HCT116 (cell line): ENCODE measurements around the gene SRSF2. TPM values are rescaled to one million over a fixed set of nuclear protein-coding genes. Genes with fewer than 3 reads are reported as not detected.

ENCODE experiments used
- ATAC-seq: fragments of 200-7000 bp; cut with Tn5 transposase; 2 replicates; pipeline ENCODE4 v1.9.1; 2020; ENCODE audit warnings: mild to moderate bottlenecking, moderate library complexity
- BruUV-seq: library from RNA; stranded (reverse); fragments of 400-500 nt; replicated peaks from 2 replicates; lab custom pipeline; 2021; lab: Mats Ljungman, UMichigan
- CTCF ChIA-PET: fragments of 300-600 bp; sonication (Branson Sonifier 250); formaldehyde crosslinking; loops from one replicate; lab custom pipeline; 2021; ENCODE audit warnings: antibody characterized with exemption; lab: Charles Lee
- POLR2A ChIA-PET: fragments of 300-600, 350-600 bp; sonication (Branson Sonifier 250); formaldehyde crosslinking; loops from one replicate; lab custom pipeline; 2021; ENCODE audit warnings: antibody characterized with exemption; lab: Charles Lee
- RAD21 ChIA-PET, 2 experiments: fragments of 300-600 bp; sonication (Branson Sonifier 250); formaldehyde crosslinking; loops; one replicate each; lab custom pipeline; 2023; ENCODE audit warnings: low total read pairs in 2 of 2; ENCODE audit not compliant: uncharacterized antibody in 2 of 2, unreplicated experiment in 2 of 2, low non-redundant PET in 1 of 2; lab: Charles Lee
- DNase-seq: peaks from one replicate; pipeline ENCODE4 v3.0.0-alpha.2; 2010; ENCODE audit warnings: low read depth, low spot score
- H2AFZ ChIP-seq: fragments of 200-600 bp; shearing (Covaris generic), sonication (generic); 2 replicates; pipeline ENCODE4 v1.6.1; 2017; ENCODE audit warnings: low read depth, mixed run types, mixed read lengths, antibody characterized with exemption, low read length; ENCODE audit not compliant: poor library complexity, severe bottlenecking
- H3K27ac ChIP-seq: 2 replicates; pipeline ENCODE4 v1.5.1; 2012; ENCODE audit warnings: low read depth, low read length
- H3K27me3 ChIP-seq: fragments of 200-600 bp; sonication (generic); 2 replicates; pipeline ENCODE4 v1.6.1; 2016; ENCODE audit warnings: mixed run types, low read length, mixed read lengths; ENCODE audit not compliant: insufficient read depth
- H3K36me3 ChIP-seq, 2 experiments: fragments of 200-500 bp in 1 of 2; fragments of 200-600 bp in 1 of 2; sonication (Bioruptor generic) in 1 of 2; sonication (generic) in 1 of 2; 2 replicates each; pipeline versions ENCODE4 v1.5.1 to v1.6.1; 2014 to 2016; ENCODE audit warnings: low read length in 2 of 2, inconsistent platforms in 1 of 2, mixed read lengths in 1 of 2, mixed run types in 1 of 2; ENCODE audit not compliant: insufficient read depth in 2 of 2, control insufficient read depth in 1 of 2
- H3K4me1 ChIP-seq, 2 experiments: fragments of 200-600 bp in 1 of 2; sonication (generic) in 1 of 2; 2 replicates each; pipeline versions ENCODE4 v1.5.1 to v1.6.1; 2012 to 2017; ENCODE audit warnings: low read length in 2 of 2, inconsistent platforms in 1 of 2, mild to moderate bottlenecking in 1 of 2, mixed read lengths in 1 of 2, mixed run types in 1 of 2, moderate library complexity in 1 of 2; ENCODE audit not compliant: insufficient read depth in 2 of 2, control insufficient read depth in 1 of 2
- H3K4me2 ChIP-seq: fragments of 200-600 bp; sonication (generic); 2 replicates; pipeline ENCODE4 v1.6.1; 2017; ENCODE audit warnings: mixed run types, low read length, mixed read lengths
- H3K4me3 ChIP-seq, 2 experiments: fragments of 200-600 bp in 1 of 2; sonication (generic) in 1 of 2; replicated peaks in 1 of 2; 2 replicates each; pipeline ENCODE4 v1.5.1; 2011 to 2016; ENCODE audit warnings: low read length in 2 of 2, control low read depth in 1 of 2, low read depth in 1 of 2, mild to moderate bottlenecking in 1 of 2, mixed read lengths in 1 of 2, mixed run types in 1 of 2
- H3K79me2 ChIP-seq: fragments of 200-600 bp; sonication (generic); 2 replicates; pipeline ENCODE4 v1.6.1; 2017; ENCODE audit warnings: mild to moderate bottlenecking, mixed run types, low read length, moderate library complexity, mixed read lengths; ENCODE audit not compliant: insufficient read depth
- H3K9ac ChIP-seq: fragments of 200-600 bp; sonication (generic); 2 replicates; pipeline ENCODE4 v1.6.1; 2016; ENCODE audit warnings: low read length, mixed read lengths
- H3K9me2 ChIP-seq: fragments of 200-600 bp; sonication (generic), shearing (Covaris generic); 2 replicates; pipeline ENCODE4 v1.6.1; 2017; ENCODE audit warnings: mixed run types, mild to moderate bottlenecking, moderate library complexity; ENCODE audit not compliant: insufficient read depth
- H3K9me3 ChIP-seq, 2 experiments: fragments of 200-500 bp in 1 of 2; fragments of 200-600 bp in 1 of 2; sonication (Bioruptor generic) in 1 of 2; sonication (generic) in 1 of 2; 2 replicates each; pipeline ENCODE4 v1.6.1; 2014 to 2017; ENCODE audit warnings: low read length in 2 of 2, mixed read lengths in 2 of 2, inconsistent platforms in 1 of 2, low read depth in 1 of 2, mild to moderate bottlenecking in 1 of 2, mixed run types in 1 of 2, moderate library complexity in 1 of 2; ENCODE audit not compliant: control insufficient read depth in 1 of 2, insufficient read depth in 1 of 2
- H4K20me1 ChIP-seq: fragments of 200-600 bp; sonication (generic), shearing (Covaris generic); 2 replicates; pipeline ENCODE4 v1.6.1; 2017; ENCODE audit warnings: mixed run types, mild to moderate bottlenecking, moderate library complexity; ENCODE audit not compliant: insufficient read depth
- CEBPB ChIP-seq: IDR thresholded peaks from 2 replicates; pipeline ENCODE4 v1.6.1; 2012; ENCODE audit warnings: low read depth
- EGR1 ChIP-seq: IDR thresholded peaks from 2 replicates; pipeline ENCODE4 v1.6.1; 2012; ENCODE audit warnings: low read depth
- JUND ChIP-seq: IDR thresholded peaks from 2 replicates; pipeline ENCODE4 v1.6.1; 2012
- POLR2AphosphoS5 ChIP-seq: IDR thresholded peaks from 2 replicates; pipeline ENCODE4 v1.6.1; 2011; ENCODE audit warnings: mild to moderate bottlenecking, low read depth, low read length, moderate library complexity
- RAD21 ChIP-seq: IDR thresholded peaks from 2 replicates; pipeline ENCODE4 v1.6.1; 2012; ENCODE audit warnings: low read depth, mild to moderate bottlenecking
- SRF ChIP-seq: IDR thresholded peaks from 2 replicates; pipeline ENCODE4 v1.6.1; 2012; ENCODE audit warnings: low read depth
- TCF7L2 ChIP-seq: IDR thresholded peaks from 2 replicates; pipeline ENCODE4 v1.7.0; 2011; ENCODE audit warnings: borderline replicate concordance, inconsistent platforms; ENCODE audit not compliant: insufficient read depth, insufficient read length; ENCODE audit errors: extremely low read depth
- intact Hi-C: fragments of 100-400 bp; cut with micrococcal nuclease; formaldehyde crosslinking; loops from 2 replicates; pipeline ENCODE4 v1.10.0; 2022
- total RNA-seq: library from RNA; stranded (reverse); gene quantifications from one replicate; pipeline ENCODE4 v1.2.1, GENCODE V29; 2021; ENCODE audit not compliant: unreplicated experiment
- TF ChIP-seq, protein P1 (sequence below): IDR thresholded peaks from 2 replicates; pipeline ENCODE4 v1.6.1; 2012
- TF ChIP-seq, protein P2 (sequence below), 3 experiments: fragments of 200-600 bp in 1 of 3; sonication (generic) in 1 of 3; IDR thresholded peaks in 2 of 3; conservative IDR thresholded peaks in 1 of 3; 2 replicates each; pipeline ENCODE4 v1.5.1; 2012 to 2017; ENCODE audit warnings: low read depth in 2 of 3, low read length in 2 of 3, antibody characterized with exemption in 1 of 3, borderline replicate concordance in 1 of 3, control low read depth in 1 of 3, mild to moderate bottlenecking in 1 of 3, mixed read lengths in 1 of 3, mixed run types in 1 of 3, moderate library complexity in 1 of 3; ENCODE audit not compliant: insufficient read depth in 1 of 3
- TF ChIP-seq, protein P3 (sequence below): IDR thresholded peaks from 2 replicates; pipeline ENCODE4 v1.6.1; 2012; ENCODE audit warnings: low read depth

SRSF2 gene
- total RNA-seq, 1 experiment from 2014 or later: 422 TPM

DNA sequence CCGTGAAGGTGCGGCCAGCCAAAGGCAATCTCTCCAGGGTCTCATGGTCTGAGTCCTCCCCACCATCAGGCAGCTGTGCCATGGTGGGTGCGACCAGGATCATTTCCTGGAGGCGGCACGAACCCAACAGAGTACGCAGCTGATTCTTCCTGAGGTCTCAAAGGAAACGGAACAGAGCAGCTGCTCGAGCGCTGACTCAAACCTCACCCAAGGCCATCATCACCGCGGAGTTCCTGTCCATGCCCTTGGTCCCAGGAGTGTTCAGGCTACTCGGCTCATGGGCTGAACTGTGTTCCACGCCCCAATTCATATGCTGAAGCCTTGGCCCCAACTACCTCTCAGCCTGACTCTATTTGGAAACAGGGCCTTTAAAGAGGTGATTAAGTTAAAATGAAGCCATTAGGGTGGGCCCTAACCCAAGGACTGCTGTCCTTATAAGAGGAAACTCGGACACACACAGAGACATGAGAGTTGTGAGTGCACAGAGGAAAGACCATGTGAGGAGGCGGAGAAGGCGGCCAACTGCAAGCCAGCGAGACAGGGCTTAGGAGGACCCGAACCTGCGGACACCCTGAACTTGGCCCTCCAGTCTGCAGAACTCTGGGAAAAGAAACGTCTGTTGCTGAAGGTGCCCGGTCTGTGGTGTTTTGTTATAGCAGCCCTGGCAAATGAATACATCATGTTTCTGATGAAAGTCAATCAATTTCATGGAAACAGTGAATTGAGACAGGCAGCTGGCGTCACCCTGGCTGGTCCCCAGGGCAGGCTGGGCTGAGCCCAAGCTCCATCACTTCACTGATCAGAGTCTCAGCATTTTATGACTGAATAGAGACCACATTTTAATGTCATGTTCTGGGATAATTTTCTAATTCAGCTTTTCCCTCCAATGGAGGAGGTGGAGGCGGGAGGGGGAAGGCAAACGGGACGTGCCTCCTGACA is 40.1 kb downstream of the SRSF2 start:
- Histone ChIP-seq H3K79me2 (peaks cover 3% of the 10 kb centered on the region; the same call in 1 of the 2 replicates), H3K4me1 (peaks cover 0 to 12% of the 10 kb centered on the region in 2 experiments; a peak in 2 of 4 replicates), H3K9me3 (no peaks in the 10 kb centered on the region), H3K4me2 (no peak overlapping the region), H2AFZ (no peak overlapping the region), H3K9ac (no peak overlapping the region), H3K36me3 (no peaks in the 10 kb centered on the region), H4K20me1 (no peaks in the 10 kb centered on the region), H3K27me3 (no peaks in the 10 kb centered on the region), H3K9me2 (no peaks in the 10 kb centered on the region), H3K4me3 (no peak overlapping the region), H3K27ac (no peak overlapping the region)
- no TSS peak for BruUV-seq
- ATAC-seq (no peak), DNase-seq (no peak)
- RAD21 ChIA-PET: no interaction called here
- CTCF ChIA-PET: interaction anchor here (1.4 kb wide), 1 partner anchor 16 kb away, joined by 5 read pairs; no protein-coding TSS in a partner anchor
- intact Hi-C loops: no loop called here
- POLR2A ChIA-PET: interaction anchor here (1.6 kb wide), 1 partner anchor 25 kb away, joined by 5 read pairs; no protein-coding TSS in a partner anchor
- peak; percentile 74 for TF ChIP-seq TCF7L2
- no peak for TF ChIP-seq RAD21
- no peak for TF ChIP-seq SRF

DNA sequence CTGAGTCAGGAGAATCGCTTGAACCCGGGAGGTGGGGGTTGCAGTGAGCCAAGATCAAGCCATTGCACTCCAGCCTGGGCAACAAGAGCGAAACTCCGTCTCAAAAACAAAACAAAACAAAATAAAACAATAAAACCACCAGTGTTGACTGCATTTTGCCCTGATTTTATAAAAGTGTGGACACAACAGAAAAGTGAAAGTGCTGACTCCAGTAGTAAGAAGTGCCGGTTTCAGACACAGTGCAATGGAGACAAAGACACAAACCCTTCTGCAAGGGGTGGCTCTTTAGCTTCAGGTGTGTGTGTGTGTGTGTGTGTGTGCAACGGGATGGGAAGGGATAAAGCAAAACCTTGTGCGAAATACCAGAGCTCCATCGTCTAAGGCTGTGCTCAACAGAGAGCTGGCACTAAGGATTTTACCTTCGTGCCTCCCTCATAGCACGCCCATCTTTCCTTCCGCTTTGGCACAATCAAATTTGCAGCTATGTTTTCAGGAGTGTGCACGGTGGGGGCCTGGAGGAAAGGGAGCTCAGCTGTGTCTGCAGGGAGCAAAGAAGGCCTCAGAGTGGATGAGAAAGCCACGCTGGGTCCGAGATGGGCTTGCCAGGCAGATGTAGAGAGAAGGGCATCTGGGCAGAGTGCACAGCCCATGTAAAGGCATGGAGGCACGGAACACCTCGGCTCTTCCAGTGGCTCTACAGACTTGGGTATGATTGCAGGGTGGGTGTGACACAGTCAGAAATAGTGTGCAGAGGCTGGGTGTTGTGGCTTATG is 41.9 kb downstream of the SRSF2 start:
- CTCF ChIA-PET: interaction anchor here (1.4 kb wide), 1 partner anchor 14 kb away, joined by 5 read pairs; no protein-coding TSS in a partner anchor
- no peak for DNase-seq
- Histone ChIP-seq H3K79me2 (peaks cover 3% of the 10 kb centered on the region; the same call in 1 of the 2 replicates), H3K36me3 (no peaks in the 10 kb centered on the region), H3K9ac (no peak overlapping the region), H3K9me3 (no peaks in the 10 kb centered on the region), H3K27ac (no peak overlapping the region), H3K4me2 (no peak overlapping the region), H4K20me1 (no peaks in the 10 kb centered on the region), H3K27me3 (no peaks in the 10 kb centered on the region), H3K9me2 (no peaks in the 10 kb centered on the region), H3K4me3 (no peak overlapping the region), H2AFZ (no peak overlapping the region), H3K4me1 (peaks cover 0 to 12% of the 10 kb centered on the region in 2 experiments; a peak in 2 of 4 replicates)
- RAD21 ChIA-PET: no interaction called here
- intact Hi-C loops: no loop called here
- POLR2A ChIA-PET: no interaction called here
- BruUV-seq: no TSS peak
- ATAC-seq: no peak
- TF ChIP-seq, protein P1, sequence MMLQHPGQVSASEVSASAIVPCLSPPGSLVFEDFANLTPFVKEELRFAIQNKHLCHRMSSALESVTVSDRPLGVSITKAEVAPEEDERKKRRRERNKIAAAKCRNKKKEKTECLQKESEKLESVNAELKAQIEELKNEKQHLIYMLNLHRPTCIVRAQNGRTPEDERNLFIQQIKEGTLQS: no peak
- TF ChIP-seq EGR1: no peak
- no peak for TF ChIP-seq CEBPB
- no peak for TF ChIP-seq POLR2AphosphoS5
- TF ChIP-seq, protein P2, sequence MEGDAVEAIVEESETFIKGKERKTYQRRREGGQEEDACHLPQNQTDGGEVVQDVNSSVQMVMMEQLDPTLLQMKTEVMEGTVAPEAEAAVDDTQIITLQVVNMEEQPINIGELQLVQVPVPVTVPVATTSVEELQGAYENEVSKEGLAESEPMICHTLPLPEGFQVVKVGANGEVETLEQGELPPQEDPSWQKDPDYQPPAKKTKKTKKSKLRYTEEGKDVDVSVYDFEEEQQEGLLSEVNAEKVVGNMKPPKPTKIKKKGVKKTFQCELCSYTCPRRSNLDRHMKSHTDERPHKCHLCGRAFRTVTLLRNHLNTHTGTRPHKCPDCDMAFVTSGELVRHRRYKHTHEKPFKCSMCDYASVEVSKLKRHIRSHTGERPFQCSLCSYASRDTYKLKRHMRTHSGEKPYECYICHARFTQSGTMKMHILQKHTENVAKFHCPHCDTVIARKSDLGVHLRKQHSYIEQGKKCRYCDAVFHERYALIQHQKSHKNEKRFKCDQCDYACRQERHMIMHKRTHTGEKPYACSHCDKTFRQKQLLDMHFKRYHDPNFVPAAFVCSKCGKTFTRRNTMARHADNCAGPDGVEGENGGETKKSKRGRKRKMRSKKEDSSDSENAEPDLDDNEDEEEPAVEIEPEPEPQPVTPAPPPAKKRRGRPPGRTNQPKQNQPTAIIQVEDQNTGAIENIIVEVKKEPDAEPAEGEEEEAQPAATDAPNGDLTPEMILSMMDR (IDR thresholded peaks at IDR 0.05 in 2 of 3, conservative IDR thresholded peaks at IDR 0.05 in 1 of 3; ENCODE audit: borderline replicate concordance in 1 of 3, insufficient read depth in 1 of 3, low read depth in 2 of 3, low read length in 2 of 3): no peak
- TF ChIP-seq, protein P3, sequence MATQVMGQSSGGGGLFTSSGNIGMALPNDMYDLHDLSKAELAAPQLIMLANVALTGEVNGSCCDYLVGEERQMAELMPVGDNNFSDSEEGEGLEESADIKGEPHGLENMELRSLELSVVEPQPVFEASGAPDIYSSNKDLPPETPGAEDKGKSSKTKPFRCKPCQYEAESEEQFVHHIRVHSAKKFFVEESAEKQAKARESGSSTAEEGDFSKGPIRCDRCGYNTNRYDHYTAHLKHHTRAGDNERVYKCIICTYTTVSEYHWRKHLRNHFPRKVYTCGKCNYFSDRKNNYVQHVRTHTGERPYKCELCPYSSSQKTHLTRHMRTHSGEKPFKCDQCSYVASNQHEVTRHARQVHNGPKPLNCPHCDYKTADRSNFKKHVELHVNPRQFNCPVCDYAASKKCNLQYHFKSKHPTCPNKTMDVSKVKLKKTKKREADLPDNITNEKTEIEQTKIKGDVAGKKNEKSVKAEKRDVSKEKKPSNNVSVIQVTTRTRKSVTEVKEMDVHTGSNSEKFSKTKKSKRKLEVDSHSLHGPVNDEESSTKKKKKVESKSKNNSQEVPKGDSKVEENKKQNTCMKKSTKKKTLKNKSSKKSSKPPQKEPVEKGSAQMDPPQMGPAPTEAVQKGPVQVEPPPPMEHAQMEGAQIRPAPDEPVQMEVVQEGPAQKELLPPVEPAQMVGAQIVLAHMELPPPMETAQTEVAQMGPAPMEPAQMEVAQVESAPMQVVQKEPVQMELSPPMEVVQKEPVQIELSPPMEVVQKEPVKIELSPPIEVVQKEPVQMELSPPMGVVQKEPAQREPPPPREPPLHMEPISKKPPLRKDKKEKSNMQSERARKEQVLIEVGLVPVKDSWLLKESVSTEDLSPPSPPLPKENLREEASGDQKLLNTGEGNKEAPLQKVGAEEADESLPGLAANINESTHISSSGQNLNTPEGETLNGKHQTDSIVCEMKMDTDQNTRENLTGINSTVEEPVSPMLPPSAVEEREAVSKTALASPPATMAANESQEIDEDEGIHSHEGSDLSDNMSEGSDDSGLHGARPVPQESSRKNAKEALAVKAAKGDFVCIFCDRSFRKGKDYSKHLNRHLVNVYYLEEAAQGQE: no peak
- TF ChIP-seq JUND: no peak
